ENCODE data around the gene KMT2E.

The KMT2E gene

DNA sequence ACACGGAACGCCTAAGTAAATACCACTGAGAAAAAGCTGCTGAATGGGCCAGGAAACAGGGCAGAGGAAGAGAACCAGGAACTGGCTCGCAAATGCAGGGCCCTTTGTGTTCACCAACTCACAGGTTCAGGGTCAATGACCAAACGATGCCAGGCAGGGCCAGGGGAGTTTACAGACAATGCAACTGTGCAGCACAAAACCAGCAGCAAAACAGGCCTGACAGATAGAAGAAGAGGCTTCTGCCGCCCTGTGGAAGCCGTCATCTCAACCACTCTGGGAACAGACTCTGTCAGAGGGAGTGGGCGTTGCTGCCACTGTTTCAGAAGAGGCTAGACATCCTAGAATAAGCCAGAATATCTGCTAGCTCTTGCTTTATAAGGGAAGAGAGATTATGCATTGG, 117.9 kb downstream of the KMT2E start:
- Histone ChIP-seq H3K4me1 (ENCODE audit: insufficient read depth, poor library complexity, severe bottlenecking) (no peaks in the 10 kb centered on the region), H3K36me3 (ENCODE audit: low read depth) (peaks cover 23% of the 10 kb centered on the region), H3K27ac (ENCODE audit: poor library complexity, severe bottlenecking) (no peak overlapping the region), H3K4me3 (ENCODE audit: severe bottlenecking) (no peak overlapping the region), H3K9me3 (ENCODE audit: severe bottlenecking) (no peaks in the 10 kb centered on the region), H3K27me3 (ENCODE audit: insufficient read depth, poor library complexity, severe bottlenecking) (no peaks in the 10 kb centered on the region)
- DNase-seq (ENCODE audit: low spot score) (no peak), ATAC-seq (ENCODE audit: low read depth) (no peak)
- TF ChIP-seq, protein P1, sequence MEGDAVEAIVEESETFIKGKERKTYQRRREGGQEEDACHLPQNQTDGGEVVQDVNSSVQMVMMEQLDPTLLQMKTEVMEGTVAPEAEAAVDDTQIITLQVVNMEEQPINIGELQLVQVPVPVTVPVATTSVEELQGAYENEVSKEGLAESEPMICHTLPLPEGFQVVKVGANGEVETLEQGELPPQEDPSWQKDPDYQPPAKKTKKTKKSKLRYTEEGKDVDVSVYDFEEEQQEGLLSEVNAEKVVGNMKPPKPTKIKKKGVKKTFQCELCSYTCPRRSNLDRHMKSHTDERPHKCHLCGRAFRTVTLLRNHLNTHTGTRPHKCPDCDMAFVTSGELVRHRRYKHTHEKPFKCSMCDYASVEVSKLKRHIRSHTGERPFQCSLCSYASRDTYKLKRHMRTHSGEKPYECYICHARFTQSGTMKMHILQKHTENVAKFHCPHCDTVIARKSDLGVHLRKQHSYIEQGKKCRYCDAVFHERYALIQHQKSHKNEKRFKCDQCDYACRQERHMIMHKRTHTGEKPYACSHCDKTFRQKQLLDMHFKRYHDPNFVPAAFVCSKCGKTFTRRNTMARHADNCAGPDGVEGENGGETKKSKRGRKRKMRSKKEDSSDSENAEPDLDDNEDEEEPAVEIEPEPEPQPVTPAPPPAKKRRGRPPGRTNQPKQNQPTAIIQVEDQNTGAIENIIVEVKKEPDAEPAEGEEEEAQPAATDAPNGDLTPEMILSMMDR (IDR thresholded peaks at IDR 0.05; ENCODE audit: poor library complexity, severe bottlenecking) = no peak

DNA sequence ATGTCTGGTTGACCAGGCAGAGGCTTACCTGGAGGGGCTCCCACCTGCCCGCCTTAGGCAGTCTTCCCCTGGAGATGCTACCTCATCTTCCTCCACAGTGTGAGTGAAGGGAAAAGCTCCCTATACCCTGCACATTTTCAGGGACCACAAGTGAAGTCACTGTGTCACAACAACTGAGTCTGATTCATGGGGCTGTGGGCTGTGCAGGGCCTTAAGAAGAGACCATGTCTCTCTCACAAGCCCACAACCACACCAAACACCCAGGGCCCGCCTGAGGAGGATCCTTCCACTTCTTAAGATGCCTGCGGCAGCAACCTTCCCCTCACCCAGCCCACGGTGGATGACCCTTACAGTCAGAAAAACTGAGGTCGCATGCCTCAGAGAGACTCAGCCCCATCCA, 118.3 kb downstream of the KMT2E start:
- DNase-seq (ENCODE audit: low spot score) (no peak), ATAC-seq (ENCODE audit: low read depth) (no peak)
- Histone ChIP-seq H3K4me3 (ENCODE audit: severe bottlenecking) (no peak overlapping the region), H3K27me3 (ENCODE audit: insufficient read depth, poor library complexity, severe bottlenecking) (no peaks in the 10 kb centered on the region), H3K4me1 (ENCODE audit: insufficient read depth, poor library complexity, severe bottlenecking) (no peaks in the 10 kb centered on the region), H3K36me3 (ENCODE audit: low read depth) (peaks cover 23% of the 10 kb centered on the region), H3K9me3 (ENCODE audit: severe bottlenecking) (no peaks in the 10 kb centered on the region), H3K27ac (ENCODE audit: poor library complexity, severe bottlenecking) (no peak overlapping the region)
- TF ChIP-seq, protein P1 (IDR thresholded peaks at IDR 0.05; ENCODE audit: poor library complexity, severe bottlenecking) = no peak

DNA sequence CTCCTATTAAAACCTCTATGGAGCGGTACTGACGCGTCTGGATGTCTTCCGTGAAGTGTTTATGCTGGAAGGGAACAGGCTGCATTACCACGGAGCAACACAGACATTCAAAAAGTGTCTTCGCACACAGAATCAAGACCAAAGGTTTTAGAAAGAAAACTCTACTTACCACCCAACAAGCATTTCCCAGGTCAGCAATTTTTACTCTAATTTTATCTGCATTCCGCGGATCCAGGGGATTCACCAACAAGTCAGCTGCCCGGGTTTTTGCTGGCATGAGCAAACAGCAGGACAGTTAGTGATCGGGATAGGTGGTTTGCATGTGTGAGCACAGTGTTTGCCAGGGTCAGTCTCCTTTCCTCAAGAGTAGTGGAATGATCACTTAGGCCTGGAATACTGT, 118.8 kb downstream of the KMT2E start:
- Histone ChIP-seq H3K27me3 (ENCODE audit: insufficient read depth, poor library complexity, severe bottlenecking) (no peaks in the 10 kb centered on the region), H3K4me3 (ENCODE audit: severe bottlenecking) (no peak overlapping the region), H3K27ac (ENCODE audit: poor library complexity, severe bottlenecking) (no peak overlapping the region), H3K36me3 (ENCODE audit: low read depth) (peaks cover 23% of the 10 kb centered on the region), H3K9me3 (ENCODE audit: severe bottlenecking) (no peaks in the 10 kb centered on the region), H3K4me1 (ENCODE audit: insufficient read depth, poor library complexity, severe bottlenecking) (no peaks in the 10 kb centered on the region)
- ATAC-seq (ENCODE audit: low read depth) (no peak), DNase-seq (ENCODE audit: low spot score) (no peak)
- TF ChIP-seq, protein P1 (IDR thresholded peaks at IDR 0.05; ENCODE audit: poor library complexity, severe bottlenecking) = no peak

DNA sequence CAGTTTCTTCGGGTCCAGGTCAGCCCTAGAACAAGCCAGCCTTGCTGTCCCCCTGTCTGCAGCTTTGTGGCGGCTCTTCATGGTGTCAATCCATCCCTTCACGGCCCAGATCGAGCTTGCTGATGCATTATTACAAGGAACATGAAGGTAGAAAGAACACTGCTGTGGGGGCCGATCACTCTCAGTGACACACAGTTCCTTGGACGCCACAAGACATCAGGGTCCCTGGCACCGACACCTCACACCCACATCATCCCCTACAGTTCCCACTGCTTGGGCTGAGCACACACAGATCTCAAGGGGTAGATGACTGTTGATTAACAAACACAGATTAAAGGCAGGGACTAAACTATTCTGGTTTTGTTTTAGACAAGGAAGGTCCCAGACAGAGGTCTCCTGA, 119.4 kb downstream of the KMT2E start:
- DNase-seq (ENCODE audit: low spot score) (no peak), ATAC-seq (ENCODE audit: low read depth) (no peak)
- Histone ChIP-seq H3K36me3 (ENCODE audit: low read depth) (peaks cover 23% of the 10 kb centered on the region), H3K4me1 (ENCODE audit: insufficient read depth, poor library complexity, severe bottlenecking) (no peaks in the 10 kb centered on the region), H3K4me3 (ENCODE audit: severe bottlenecking) (no peak overlapping the region), H3K9me3 (ENCODE audit: severe bottlenecking) (no peaks in the 10 kb centered on the region), H3K27me3 (ENCODE audit: insufficient read depth, poor library complexity, severe bottlenecking) (no peaks in the 10 kb centered on the region), H3K27ac (ENCODE audit: poor library complexity, severe bottlenecking) (no peak overlapping the region)
- TF ChIP-seq, protein P1 (IDR thresholded peaks at IDR 0.05; ENCODE audit: poor library complexity, severe bottlenecking) = no peak

DNA sequence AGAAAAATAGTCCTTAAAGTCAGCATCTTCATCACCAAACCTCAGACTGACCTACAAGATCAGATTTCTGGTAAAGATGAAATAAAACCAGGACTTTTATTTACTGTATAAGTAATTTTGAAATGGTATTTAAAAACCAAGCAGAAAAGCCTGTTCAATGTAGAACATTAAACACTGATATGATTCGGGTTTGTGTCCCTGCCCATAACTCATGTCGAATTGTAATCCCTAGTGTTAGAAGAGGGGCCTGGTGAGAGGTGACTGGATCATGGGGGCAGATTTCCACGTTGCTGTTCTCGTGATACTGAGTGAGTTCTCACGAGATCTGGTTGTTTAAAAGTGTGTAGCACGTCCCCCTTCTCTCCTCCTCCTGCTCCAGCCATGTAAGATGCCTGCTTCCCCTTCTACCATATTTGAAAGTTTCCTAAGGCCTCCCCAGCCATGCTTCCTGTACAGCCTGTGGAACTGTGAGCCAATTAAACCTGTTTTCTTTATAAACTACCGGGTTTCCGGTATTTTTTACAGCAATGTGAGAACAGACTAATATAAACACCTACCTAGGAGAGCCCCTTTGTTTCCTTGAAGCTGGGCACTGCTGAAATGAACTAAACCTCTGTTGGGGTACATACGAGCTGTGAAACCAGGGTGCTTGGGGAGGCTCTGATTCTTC, 120.1 kb downstream of the KMT2E start:
- Histone ChIP-seq H3K4me1 (ENCODE audit: insufficient read depth, poor library complexity, severe bottlenecking) (no peaks in the 10 kb centered on the region), H3K9me3 (ENCODE audit: severe bottlenecking) (no peaks in the 10 kb centered on the region), H3K27me3 (ENCODE audit: insufficient read depth, poor library complexity, severe bottlenecking) (no peaks in the 10 kb centered on the region), H3K4me3 (ENCODE audit: severe bottlenecking) (no peak overlapping the region), H3K27ac (ENCODE audit: poor library complexity, severe bottlenecking) (no peak overlapping the region), H3K36me3 (ENCODE audit: low read depth) (peaks cover 28% of the 10 kb centered on the region)
- DNase-seq (ENCODE audit: low spot score) = no peak
- ATAC-seq (ENCODE audit: low read depth) = no peak
- TF ChIP-seq, protein P1 (IDR thresholded peaks at IDR 0.05; ENCODE audit: poor library complexity, severe bottlenecking) = no peak
